ENCODE results near the gene PRELP. TPM values are rescaled to one million over a fixed set of nuclear protein-coding genes. Genes with fewer than 3 reads are reported as not detected.

The PRELP gene
- polyA plus RNA-seq, 3 donors, result 2.4 to 3.2 (median 2.9) TPM

Other genes with a start within 250 kb of the PRELP start
- gene CHIT1, start 246.1 kb upstream of the PRELP start, polyA plus RNA-seq (ENCODE audit: insufficient read length in 3 of 3), result under 1 TPM; 0.11 to 0.21 (median 0.15) TPM
- gene BTG2, start 170.3 kb upstream of the PRELP start, polyA plus RNA-seq (ENCODE audit: insufficient read length in 3 of 3), result 100 to 1,000 TPM; 110 to 178 (median 141) TPM
- 10 to 100 TPM; 42.4 to 56.6 (median 51.5) TPM for gene FMOD, start 124.7 kb upstream of the PRELP start, polyA plus RNA-seq (ENCODE audit: insufficient read length in 3 of 3)
- not detected for gene OPTC, start 18.3 kb downstream of the PRELP start, polyA plus RNA-seq (ENCODE audit: insufficient read length in 3 of 3)
- 10 to 100 TPM; 62.0 to 68.3 (median 67.5) TPM for gene ATP2B4, start 151.0 kb downstream of the PRELP start, polyA plus RNA-seq (ENCODE audit: insufficient read length in 3 of 3)

Measured in right renal cortex interstitium (tissue), 3 donors.